Peyer's patch (tissue), 4 donors: Measurements from ENCODE around the gene VANGL1. TPM values are rescaled to one million over a fixed set of nuclear protein-coding genes. Genes with fewer than 3 reads are reported as not detected.

Experiments used
- DNase-seq, 3 donors: peaks; one replicate each; pipeline ENCODE4 v3.0.0-alpha.2; 2017 to 2019
- H3K27ac ChIP-seq, 4 donors: fragments of 200-600 bp; sonication (generic); one replicate each; pipeline ENCODE4 v1.5.1; 2016 to 2019
- H3K27me3 ChIP-seq, 2 donors: fragments of 200-600 bp; sonication (generic); one replicate each; pipeline ENCODE4 v1.5.1; 2019
- H3K36me3 ChIP-seq, 3 donors: fragments of 200-600 bp; sonication (generic); one replicate each; pipeline ENCODE4 v1.5.1; 2016 to 2019
- H3K4me1 ChIP-seq, 4 donors: fragments of 200-600 bp; sonication (generic); one replicate each; pipeline ENCODE4 v1.5.1; 2016 to 2019
- H3K4me3 ChIP-seq, 4 donors: fragments of 200-600 bp; sonication (generic); 1 replicate in 3 of 4; 2 replicates in 1 of 4; pipeline ENCODE4 v1.5.1; 2016 to 2019; ENCODE audit warnings: mild to moderate bottlenecking in 1 of 4
- H3K9me3 ChIP-seq, 4 donors: fragments of 200-600 bp; sonication (generic); one replicate each; pipeline ENCODE4 v1.5.1; 2016 to 2019; ENCODE audit warnings: mild to moderate bottlenecking in 1 of 4
- POLR2A ChIP-seq, 2 donors: fragments of 450-650 bp; IDR thresholded peaks; one replicate each; pipeline ENCODE4 v1.5.1; 2017; ENCODE audit warnings: antibody characterized with exemption in 2 of 2, mild to moderate bottlenecking in 2 of 2, moderate library complexity in 2 of 2
- total RNA-seq, 4 donors: library from RNA; depleted of rRNA; stranded (reverse); fragments of >200 nt; gene quantifications; one replicate each; pipeline ENCODE4 v1.1.0, GENCODE V29; 2016
- TF ChIP-seq, protein P1 (sequence below), 6 experiments: fragments of 450-650 bp in 4 of 6; fragments of 200-600 bp in 2 of 6; sonication (generic) in 1 of 6; IDR thresholded peaks; one replicate each; pipeline ENCODE4 v1.5.1; 2017 to 2019; ENCODE audit warnings: antibody characterized with exemption in 6 of 6, mild to moderate bottlenecking in 3 of 6, moderate library complexity in 1 of 6

The VANGL1 gene
- total RNA-seq, 4 donors from 2014 or later, result 6.2 to 10.7 (median 7.3) TPM

DNA sequence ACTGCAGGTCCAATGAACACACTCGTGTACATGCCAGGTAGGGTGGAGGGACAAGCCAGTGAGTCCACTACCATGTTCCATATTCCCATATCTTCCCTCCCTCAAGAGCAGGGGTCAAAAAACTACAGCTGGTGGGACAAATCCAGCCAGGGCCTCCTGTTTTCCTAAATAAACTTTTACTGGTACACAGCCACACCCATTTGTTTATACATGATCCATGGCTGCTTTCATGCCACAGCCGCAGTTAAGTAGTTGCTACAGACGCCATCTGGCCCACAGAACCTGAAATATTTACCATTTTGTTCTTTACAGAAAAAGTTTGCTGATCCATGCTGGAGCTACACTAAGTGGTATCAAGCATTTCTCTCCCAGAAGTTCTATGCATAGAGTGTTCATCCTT lies 84.4 kb downstream of the VANGL1 start:
- Histone ChIP-seq H3K9me3 (no peaks in the 10 kb centered on the region), H3K36me3 (no peaks in the 10 kb centered on the region), H3K27ac (peak overlapping the region in 1 of 4 donors; percentile 70), H3K4me1 (peaks cover 0 to 5% (median 0%) of the 10 kb centered on the region in 4 donors), H3K27me3 (no peaks in the 10 kb centered on the region), H3K4me3 (no peak overlapping the region)
- no peak for DNase-seq
- TF ChIP-seq POLR2A (IDR thresholded peaks at IDR 0.05), result no peak
- TF ChIP-seq, protein P1, sequence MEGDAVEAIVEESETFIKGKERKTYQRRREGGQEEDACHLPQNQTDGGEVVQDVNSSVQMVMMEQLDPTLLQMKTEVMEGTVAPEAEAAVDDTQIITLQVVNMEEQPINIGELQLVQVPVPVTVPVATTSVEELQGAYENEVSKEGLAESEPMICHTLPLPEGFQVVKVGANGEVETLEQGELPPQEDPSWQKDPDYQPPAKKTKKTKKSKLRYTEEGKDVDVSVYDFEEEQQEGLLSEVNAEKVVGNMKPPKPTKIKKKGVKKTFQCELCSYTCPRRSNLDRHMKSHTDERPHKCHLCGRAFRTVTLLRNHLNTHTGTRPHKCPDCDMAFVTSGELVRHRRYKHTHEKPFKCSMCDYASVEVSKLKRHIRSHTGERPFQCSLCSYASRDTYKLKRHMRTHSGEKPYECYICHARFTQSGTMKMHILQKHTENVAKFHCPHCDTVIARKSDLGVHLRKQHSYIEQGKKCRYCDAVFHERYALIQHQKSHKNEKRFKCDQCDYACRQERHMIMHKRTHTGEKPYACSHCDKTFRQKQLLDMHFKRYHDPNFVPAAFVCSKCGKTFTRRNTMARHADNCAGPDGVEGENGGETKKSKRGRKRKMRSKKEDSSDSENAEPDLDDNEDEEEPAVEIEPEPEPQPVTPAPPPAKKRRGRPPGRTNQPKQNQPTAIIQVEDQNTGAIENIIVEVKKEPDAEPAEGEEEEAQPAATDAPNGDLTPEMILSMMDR (IDR thresholded peaks at IDR 0.05), result no peak

DNA sequence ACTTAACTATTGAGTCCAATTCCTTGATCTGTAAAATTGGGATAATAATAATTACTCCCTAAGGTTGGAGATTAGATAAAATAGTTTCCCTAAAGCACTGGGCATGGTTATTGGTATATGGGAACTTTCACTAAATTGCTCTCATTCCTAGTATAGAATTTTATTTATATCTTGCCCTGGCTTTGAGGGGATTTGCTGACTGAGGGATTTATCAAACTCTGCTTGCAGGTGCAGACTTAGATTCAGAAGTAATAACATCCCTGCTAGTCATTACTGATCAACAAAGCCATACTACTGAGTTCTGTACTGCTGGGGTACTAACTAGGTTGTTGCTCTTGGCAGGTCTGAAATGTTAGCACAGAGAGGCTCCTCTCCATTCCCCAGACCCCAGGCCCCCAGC lies 84.8 kb downstream of the VANGL1 start:
- H3K27me3 ChIP-seq, result no peaks in the 10 kb centered on the region
- H3K9me3 ChIP-seq, result no peaks in the 10 kb centered on the region
- peak overlapping the region in 1 of 4 donors; percentile 70 for H3K27ac ChIP-seq
- no peak for DNase-seq
- H3K4me3 ChIP-seq, result no peak overlapping the region
- TF ChIP-seq POLR2A (IDR thresholded peaks at IDR 0.05), result no peak
- TF ChIP-seq, protein P1 (IDR thresholded peaks at IDR 0.05), result no peak
- peaks cover 0 to 5% (median 0%) of the 10 kb centered on the region in 4 donors for H3K4me1 ChIP-seq
- H3K36me3 ChIP-seq, result no peaks in the 10 kb centered on the region

DNA sequence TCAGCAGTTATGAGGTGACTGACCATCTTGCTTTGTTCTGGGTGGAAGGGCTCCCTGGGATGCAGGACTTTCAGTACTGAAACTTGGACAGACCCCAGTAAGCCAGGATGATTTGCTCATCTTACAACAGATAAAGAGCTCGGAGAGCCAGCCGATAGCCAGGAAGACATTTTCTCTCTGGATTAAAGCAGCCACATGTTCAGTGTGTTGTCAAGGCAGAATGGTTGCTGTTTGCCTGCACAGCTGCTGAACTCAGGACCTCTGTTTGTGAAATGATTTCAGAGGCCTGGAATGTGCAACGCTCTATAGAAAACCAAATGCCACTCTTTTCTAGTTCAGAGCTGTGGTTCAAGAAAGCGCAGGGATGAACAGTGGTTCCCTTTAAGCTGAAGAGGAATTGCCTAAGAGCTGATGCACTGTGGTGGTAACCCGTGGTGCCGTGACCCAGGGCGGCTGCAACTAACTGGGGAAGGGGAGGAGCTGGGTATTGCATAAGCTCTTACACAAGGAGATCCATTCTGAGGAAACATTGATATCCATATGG lies 86.0 kb downstream of the VANGL1 start:
- H3K4me1 ChIP-seq, result peaks cover 0 to 5% (median 0%) of the 10 kb centered on the region in 4 donors
- TF ChIP-seq POLR2A (IDR thresholded peaks at IDR 0.05), result no peak
- TF ChIP-seq, protein P1 (IDR thresholded peaks at IDR 0.05), result no peak
- H3K36me3 ChIP-seq, result no peaks in the 10 kb centered on the region
- no peak overlapping the region for H3K4me3 ChIP-seq
- H3K27me3 ChIP-seq, result no peaks in the 10 kb centered on the region
- H3K9me3 ChIP-seq, result no peaks in the 10 kb centered on the region
- peak overlapping the region in 3 of 4 donors; percentile 41 to 70 (median 66) for H3K27ac ChIP-seq
- DNase-seq, result peak in 2 of 3 donors; percentile 22 to 67

DNA sequence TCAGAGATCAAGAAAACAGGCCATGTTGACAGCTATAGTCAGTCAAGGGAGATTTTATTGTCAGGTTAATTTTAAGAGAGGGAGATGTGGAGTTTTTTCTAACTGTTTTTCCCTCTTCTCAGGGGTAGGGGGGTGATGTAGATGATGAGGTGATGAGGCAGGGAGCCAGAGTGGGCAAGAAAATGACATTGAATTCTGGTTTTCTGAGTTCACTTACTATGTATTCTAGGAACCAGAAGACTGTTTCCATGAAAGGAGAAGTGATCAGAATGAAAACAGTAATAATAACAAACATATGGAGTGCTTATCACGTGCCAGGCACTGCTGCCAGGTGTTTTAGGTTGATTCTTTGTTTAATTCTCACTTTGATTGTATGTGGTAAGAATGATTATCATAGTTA lies 86.6 kb downstream of the VANGL1 start:
- no peaks in the 10 kb centered on the region for H3K36me3 ChIP-seq
- DNase-seq, result no peak
- no peaks in the 10 kb centered on the region for H3K27me3 ChIP-seq
- peak overlapping the region in 2 of 4 donors; percentile 10 to 70 for H3K27ac ChIP-seq
- peaks cover 0 to 5% (median 0%) of the 10 kb centered on the region in 4 donors for H3K4me1 ChIP-seq
- TF ChIP-seq, protein P1 (IDR thresholded peaks at IDR 0.05), result no peak
- TF ChIP-seq POLR2A (IDR thresholded peaks at IDR 0.05), result no peak
- no peaks in the 10 kb centered on the region for H3K9me3 ChIP-seq
- H3K4me3 ChIP-seq, result no peak overlapping the region

DNA sequence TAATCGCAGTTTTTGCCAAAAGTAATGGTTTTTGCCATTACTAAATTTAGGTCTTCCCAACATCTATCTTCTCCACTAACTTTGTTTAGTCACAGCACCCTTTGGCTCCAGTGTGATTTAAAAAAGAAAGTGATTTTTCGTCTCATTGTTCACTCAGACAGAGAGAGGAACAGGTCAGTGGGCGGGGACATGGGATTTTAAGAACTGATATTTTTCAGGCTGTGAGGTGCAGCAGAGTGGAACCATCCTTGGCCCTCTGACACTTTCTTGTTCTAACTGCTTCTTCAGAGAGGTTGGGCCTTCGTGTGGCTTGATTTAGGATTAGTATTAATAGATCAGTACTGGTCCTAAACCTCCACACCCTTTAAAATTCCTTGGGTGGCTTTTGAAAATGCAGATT lies 88.0 kb downstream of the VANGL1 start:
- Histone ChIP-seq H3K27ac (no peak overlapping the region), H3K9me3 (no peaks in the 10 kb centered on the region)

More for the DNA sequence above, 88.0 kb downstream of the VANGL1 start:
- TF ChIP-seq POLR2A (IDR thresholded peaks at IDR 0.05), result no peak
- TF ChIP-seq, protein P1 (IDR thresholded peaks at IDR 0.05), result no peak
- Histone ChIP-seq H3K4me1 (peaks cover 0 to 5% (median 0%) of the 10 kb centered on the region in 4 donors), H3K36me3 (no peaks in the 10 kb centered on the region), H3K4me3 (no peak overlapping the region), H3K27me3 (no peaks in the 10 kb centered on the region)
- no peak for DNase-seq
